ENCODE data around the gene ULBP2.
"Not testable (repeated sequence)": the region's sequence is repeated elsewhere in the genome, so short reads cannot be mapped to it uniquely, and the experiment has no call there.

Gene ULBP2

DNA sequence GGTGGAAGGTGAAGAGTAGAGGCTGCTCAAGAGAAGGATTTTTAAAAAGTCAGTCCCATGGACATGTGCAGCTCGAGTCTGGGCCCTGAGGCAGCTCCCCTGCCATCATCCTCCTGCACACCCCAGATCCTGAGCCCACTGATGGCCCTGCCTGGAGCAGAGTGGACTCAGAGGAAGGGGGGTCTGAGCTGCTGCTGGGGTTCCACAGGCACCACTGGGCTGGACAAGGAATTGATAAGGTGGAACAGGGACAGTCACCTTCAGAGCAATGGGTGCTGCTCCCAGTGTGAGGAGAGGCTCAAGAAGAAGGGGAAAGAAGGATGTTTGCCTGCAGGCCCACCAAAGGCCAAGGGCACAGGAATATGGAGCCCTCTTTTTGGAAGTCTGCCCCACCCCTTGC, 6.2 kb downstream of the ULBP2 start:
- ATAC-seq: no peak
- no peak for TF ChIP-seq ESRRG (CRISPR knock-in tag; IDR thresholded peaks at IDR 0.05)
- no peak for TF ChIP-seq ZFP3 (CRISPR knock-in tag; IDR thresholded peaks at IDR 0.05)
- TF ChIP-seq, protein P1, sequence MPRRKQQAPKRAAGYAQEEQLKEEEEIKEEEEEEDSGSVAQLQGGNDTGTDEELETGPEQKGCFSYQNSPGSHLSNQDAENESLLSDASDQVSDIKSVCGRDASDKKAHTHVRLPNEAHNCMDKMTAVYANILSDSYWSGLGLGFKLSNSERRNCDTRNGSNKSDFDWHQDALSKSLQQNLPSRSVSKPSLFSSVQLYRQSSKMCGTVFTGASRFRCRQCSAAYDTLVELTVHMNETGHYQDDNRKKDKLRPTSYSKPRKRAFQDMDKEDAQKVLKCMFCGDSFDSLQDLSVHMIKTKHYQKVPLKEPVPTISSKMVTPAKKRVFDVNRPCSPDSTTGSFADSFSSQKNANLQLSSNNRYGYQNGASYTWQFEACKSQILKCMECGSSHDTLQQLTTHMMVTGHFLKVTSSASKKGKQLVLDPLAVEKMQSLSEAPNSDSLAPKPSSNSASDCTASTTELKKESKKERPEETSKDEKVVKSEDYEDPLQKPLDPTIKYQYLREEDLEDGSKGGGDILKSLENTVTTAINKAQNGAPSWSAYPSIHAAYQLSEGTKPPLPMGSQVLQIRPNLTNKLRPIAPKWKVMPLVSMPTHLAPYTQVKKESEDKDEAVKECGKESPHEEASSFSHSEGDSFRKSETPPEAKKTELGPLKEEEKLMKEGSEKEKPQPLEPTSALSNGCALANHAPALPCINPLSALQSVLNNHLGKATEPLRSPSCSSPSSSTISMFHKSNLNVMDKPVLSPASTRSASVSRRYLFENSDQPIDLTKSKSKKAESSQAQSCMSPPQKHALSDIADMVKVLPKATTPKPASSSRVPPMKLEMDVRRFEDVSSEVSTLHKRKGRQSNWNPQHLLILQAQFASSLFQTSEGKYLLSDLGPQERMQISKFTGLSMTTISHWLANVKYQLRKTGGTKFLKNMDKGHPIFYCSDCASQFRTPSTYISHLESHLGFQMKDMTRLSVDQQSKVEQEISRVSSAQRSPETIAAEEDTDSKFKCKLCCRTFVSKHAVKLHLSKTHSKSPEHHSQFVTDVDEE (CRISPR knock-in tag; IDR thresholded peaks at IDR 0.05): no peak

DNA sequence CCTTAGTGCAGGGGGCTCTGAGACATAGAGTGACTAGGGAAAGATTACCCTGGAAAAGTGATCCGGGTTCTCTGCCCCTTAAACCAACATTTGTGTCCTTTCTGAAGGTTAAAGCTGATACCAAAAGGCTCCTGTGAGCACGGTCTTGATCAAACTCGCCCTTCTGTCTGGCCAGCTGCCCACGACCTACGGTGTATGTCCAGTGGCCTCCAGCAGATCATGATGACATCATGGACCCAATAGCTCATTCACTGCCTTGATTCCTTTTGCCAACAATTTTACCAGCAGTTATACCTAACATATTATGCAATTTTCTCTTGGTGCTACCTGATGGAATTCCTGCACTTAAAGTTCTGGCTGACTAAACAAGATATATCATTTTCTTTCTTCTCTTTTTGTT, 6.8 kb downstream of the ULBP2 start:
- no peak for ATAC-seq
- no peak for TF ChIP-seq ESRRG (CRISPR knock-in tag; IDR thresholded peaks at IDR 0.05)
- no peak for TF ChIP-seq TCF4 (CRISPR knock-in tag; IDR thresholded peaks at IDR 0.05; ENCODE audit: borderline replicate concordance)
- no peak for TF ChIP-seq OSR1 (CRISPR knock-in tag; IDR thresholded peaks at IDR 0.05)
- TF ChIP-seq SNAI2 (CRISPR knock-in tag; IDR thresholded peaks at IDR 0.05): no peak
- no peak for TF ChIP-seq ZNF8 (CRISPR knock-in tag; IDR thresholded peaks at IDR 0.05)
- no peak for TF ChIP-seq ZFP3 (CRISPR knock-in tag; IDR thresholded peaks at IDR 0.05)

DNA sequence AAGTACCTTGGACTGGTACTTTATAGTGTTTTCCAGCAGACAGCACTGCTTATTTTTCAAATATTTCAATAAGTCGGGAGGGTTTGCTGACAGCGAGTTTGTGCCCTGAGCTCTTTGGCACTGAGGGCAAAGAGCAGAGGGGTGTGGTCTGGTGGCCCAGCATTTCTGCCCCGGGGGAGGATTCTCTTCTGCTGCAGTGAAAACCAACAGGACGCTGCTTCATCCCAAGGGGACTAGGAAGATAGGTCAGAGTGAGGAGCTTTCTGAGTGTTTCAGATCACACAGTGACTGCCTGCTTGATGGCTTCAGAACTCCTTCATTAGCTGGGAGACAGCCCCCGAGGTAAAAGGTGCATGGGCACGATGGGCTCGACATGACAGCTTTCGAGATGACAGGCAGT, 8.6 kb downstream of the ULBP2 start:
- no peak for TF ChIP-seq BACH2 (CRISPR knock-in tag; IDR thresholded peaks at IDR 0.05; ENCODE audit: borderline replicate concordance)
- ATAC-seq: no peak

DNA sequence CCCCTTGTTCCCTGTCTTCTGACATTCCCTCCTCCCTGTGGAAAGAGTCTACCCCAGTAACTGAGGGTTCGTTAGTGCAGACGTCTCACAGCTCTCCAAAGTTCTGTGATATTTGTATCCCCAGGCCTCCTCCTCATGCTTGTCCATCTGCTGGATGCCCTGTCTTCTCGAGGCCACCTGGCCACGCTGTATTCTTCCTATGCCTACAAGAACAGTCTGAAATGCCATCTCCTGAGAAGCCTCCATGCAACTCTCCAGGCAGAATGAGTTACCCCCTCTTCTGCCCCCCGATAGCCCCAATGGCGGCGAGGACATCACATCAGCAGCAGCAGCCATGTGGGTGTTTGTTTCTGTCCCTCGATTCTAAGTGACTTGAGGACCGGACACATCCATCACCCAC, 9.3 kb downstream of the ULBP2 start:
- ATAC-seq: no peak
- no peak for TF ChIP-seq ZFP30 (CRISPR knock-in tag; IDR thresholded peaks at IDR 0.05)

DNA sequence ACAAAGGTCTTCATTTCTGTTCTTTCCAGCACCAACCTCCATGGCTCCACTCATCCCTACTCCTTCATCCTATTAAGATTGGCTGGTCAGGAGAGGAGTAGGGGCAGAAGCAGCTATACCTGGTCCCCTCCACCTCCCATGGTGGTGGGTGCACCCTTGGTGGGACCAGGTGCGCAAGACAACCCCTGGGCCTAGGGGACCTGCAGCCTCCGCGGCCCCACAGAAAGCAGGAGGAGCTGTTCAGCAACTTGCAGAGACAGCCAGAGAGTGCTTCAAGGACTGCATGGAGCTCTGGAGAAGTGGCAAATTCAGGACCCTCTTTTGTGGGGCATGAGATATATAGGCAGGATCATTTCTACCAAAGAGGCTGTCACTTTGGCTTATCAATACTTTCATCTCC, 9.8 kb downstream of the ULBP2 start:
- no peak for TF ChIP-seq TCF4 (CRISPR knock-in tag; IDR thresholded peaks at IDR 0.05; ENCODE audit: borderline replicate concordance)
- no peak for TF ChIP-seq BACH2 (CRISPR knock-in tag; IDR thresholded peaks at IDR 0.05; ENCODE audit: borderline replicate concordance)
- TF ChIP-seq SNAI2 (CRISPR knock-in tag; IDR thresholded peaks at IDR 0.05): no peak
- TF ChIP-seq, protein P2, sequence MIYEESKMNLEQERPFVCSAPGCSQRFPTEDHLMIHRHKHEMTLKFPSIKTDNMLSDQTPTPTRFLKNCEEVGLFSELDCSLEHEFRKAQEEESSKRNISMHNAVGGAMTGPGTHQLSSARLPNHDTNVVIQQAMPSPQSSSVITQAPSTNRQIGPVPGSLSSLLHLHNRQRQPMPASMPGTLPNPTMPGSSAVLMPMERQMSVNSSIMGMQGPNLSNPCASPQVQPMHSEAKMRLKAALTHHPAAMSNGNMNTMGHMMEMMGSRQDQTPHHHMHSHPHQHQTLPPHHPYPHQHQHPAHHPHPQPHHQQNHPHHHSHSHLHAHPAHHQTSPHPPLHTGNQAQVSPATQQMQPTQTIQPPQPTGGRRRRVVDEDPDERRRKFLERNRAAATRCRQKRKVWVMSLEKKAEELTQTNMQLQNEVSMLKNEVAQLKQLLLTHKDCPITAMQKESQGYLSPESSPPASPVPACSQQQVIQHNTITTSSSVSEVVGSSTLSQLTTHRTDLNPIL (CRISPR knock-in tag; IDR thresholded peaks at IDR 0.05; ENCODE audit: low read depth): no peak
- TF ChIP-seq ISL1 (CRISPR knock-in tag; IDR thresholded peaks at IDR 0.05): no peak
- TF ChIP-seq ZC3H10 (CRISPR knock-in tag; IDR thresholded peaks at IDR 0.05): no peak
- no peak for TF ChIP-seq PPARA (CRISPR knock-in tag; IDR thresholded peaks at IDR 0.05; ENCODE audit: borderline replicate concordance)
- TF ChIP-seq ZFP30 (CRISPR knock-in tag; IDR thresholded peaks at IDR 0.05): no peak
- no peak for TF ChIP-seq RARB (CRISPR knock-in tag; IDR thresholded peaks at IDR 0.05)
- no peak for TF ChIP-seq GLIS3 (CRISPR knock-in tag; IDR thresholded peaks at IDR 0.05)
- no peak for TF ChIP-seq ARNTL (CRISPR knock-in tag; IDR thresholded peaks at IDR 0.05; ENCODE audit: borderline replicate concordance, low read depth)
- TF ChIP-seq CSDC2 (CRISPR knock-in tag; IDR thresholded peaks at IDR 0.05): no peak
- TF ChIP-seq ZNF70 (CRISPR knock-in tag; IDR thresholded peaks at IDR 0.05): no peak
- TF ChIP-seq, protein P3, sequence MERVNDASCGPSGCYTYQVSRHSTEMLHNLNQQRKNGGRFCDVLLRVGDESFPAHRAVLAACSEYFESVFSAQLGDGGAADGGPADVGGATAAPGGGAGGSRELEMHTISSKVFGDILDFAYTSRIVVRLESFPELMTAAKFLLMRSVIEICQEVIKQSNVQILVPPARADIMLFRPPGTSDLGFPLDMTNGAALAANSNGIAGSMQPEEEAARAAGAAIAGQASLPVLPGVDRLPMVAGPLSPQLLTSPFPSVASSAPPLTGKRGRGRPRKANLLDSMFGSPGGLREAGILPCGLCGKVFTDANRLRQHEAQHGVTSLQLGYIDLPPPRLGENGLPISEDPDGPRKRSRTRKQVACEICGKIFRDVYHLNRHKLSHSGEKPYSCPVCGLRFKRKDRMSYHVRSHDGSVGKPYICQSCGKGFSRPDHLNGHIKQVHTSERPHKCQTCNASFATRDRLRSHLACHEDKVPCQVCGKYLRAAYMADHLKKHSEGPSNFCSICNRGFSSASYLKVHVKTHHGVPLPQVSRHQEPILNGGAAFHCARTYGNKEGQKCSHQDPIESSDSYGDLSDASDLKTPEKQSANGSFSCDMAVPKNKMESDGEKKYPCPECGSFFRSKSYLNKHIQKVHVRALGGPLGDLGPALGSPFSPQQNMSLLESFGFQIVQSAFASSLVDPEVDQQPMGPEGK (CRISPR knock-in tag; IDR thresholded peaks at IDR 0.05; ENCODE audit: borderline replicate concordance): no peak
- TF ChIP-seq TOX (CRISPR knock-in tag; IDR thresholded peaks at IDR 0.05; ENCODE audit: borderline replicate concordance): no peak
- TF ChIP-seq, protein P4, sequence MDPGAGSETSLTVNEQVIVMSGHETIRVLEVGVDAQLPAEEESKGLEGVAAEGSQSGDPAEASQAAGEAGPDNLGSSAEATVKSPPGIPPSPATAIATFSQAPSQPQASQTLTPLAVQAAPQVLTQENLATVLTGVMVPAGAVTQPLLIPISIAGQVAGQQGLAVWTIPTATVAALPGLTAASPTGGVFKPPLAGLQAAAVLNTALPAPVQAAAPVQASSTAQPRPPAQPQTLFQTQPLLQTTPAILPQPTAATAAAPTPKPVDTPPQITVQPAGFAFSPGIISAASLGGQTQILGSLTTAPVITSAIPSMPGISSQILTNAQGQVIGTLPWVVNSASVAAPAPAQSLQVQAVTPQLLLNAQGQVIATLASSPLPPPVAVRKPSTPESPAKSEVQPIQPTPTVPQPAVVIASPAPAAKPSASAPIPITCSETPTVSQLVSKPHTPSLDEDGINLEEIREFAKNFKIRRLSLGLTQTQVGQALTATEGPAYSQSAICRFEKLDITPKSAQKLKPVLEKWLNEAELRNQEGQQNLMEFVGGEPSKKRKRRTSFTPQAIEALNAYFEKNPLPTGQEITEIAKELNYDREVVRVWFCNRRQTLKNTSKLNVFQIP (CRISPR knock-in tag; IDR thresholded peaks at IDR 0.05; ENCODE audit: borderline replicate concordance, low read depth): no peak
- TF ChIP-seq, protein P1 (CRISPR knock-in tag; IDR thresholded peaks at IDR 0.05): no peak
- TF ChIP-seq, protein P5, sequence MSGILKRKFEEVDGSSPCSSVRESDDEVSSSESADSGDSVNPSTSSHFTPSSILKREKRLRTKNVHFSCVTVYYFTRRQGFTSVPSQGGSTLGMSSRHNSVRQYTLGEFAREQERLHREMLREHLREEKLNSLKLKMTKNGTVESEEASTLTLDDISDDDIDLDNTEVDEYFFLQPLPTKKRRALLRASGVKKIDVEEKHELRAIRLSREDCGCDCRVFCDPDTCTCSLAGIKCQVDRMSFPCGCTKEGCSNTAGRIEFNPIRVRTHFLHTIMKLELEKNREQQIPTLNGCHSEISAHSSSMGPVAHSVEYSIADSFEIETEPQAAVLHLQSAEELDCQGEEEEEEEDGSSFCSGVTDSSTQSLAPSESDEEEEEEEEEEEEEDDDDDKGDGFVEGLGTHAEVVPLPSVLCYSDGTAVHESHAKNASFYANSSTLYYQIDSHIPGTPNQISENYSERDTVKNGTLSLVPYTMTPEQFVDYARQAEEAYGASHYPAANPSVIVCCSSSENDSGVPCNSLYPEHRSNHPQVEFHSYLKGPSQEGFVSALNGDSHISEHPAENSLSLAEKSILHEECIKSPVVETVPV (CRISPR knock-in tag; IDR thresholded peaks at IDR 0.05): no peak
- no peak for TF ChIP-seq ZFP3 (CRISPR knock-in tag; IDR thresholded peaks at IDR 0.05)
- no peak for ATAC-seq

DNA sequence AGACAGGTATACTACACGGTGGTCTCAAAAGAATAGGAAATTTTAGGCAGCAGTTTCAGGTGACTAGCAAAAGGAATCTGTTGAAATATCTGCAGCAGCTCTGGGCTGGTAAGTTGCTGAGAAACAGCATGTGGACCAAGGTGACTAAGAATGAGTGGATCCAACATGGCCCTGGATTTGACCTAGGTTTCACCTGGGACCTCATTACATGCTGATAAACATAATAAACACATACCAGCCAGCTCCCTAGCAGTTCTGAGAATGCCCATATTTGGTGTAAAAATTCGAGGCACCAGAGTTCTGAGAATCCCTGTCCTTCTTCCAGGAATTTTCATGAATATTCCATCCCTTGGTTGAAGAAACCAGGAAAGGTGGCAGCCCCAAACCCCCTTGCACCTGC, 11.6 kb downstream of the ULBP2 start:
- not testable (repeated sequence) for ATAC-seq

All from SK-N-SH treated with all-trans-retinoic acid at 6 μM for 48 hours (cell line).